PC-3 (cell line): ENCODE results near the gene FAM131A. TPM values are rescaled to one million over a fixed set of nuclear protein-coding genes. Genes with fewer than 3 reads are reported as not detected.

Experiments
- ATAC-seq: fragments of 200-7000 bp; cut with Tn5 transposase; 2 replicates; pipeline ENCODE4 v1.9.1; 2020; ENCODE audit warnings: mild to moderate bottlenecking, moderate library complexity
- BruUV-seq: library from RNA; stranded (reverse); fragments of 400-500 nt; replicated peaks from 2 replicates; lab custom pipeline; 2021; lab: Mats Ljungman, UMichigan
- CTCF ChIA-PET: fragments of 300-600 bp; sonication (Branson Sonifier 250); formaldehyde crosslinking; loops from one replicate; lab custom pipeline; 2022; ENCODE audit warnings: antibody characterized with exemption; lab: Charles Lee
- POLR2A ChIA-PET: fragments of 300-600 bp; sonication (Branson Sonifier 250); formaldehyde crosslinking; loops from one replicate; lab custom pipeline; 2022; ENCODE audit warnings: antibody characterized with exemption; ENCODE audit not compliant: unreplicated experiment; lab: Charles Lee
- DNase-seq: peaks from one replicate; pipeline ENCODE4 v3.0.0-alpha.2; 2015
- H2AFZ ChIP-seq: fragments of 300-600 bp; sonication (generic); 2 replicates; pipeline ENCODE4 v1.6.0; 2016; ENCODE audit warnings: antibody characterized with exemption, low read length
- H3F3A ChIP-seq: fragments of 300-600 bp; sonication (generic); one replicate; pipeline ENCODE4 v1.6.0; 2017; ENCODE audit warnings: antibody characterized with exemption, low read length, control low read depth, mild to moderate bottlenecking; ENCODE audit not compliant: unreplicated experiment
- H3K27ac ChIP-seq: fragments of 300-600 bp; sonication (generic); 2 replicates; pipeline ENCODE4 v1.5.1; 2016; ENCODE audit warnings: mild to moderate bottlenecking, low read length
- H3K27me3 ChIP-seq: fragments of 300-600 bp; sonication (generic); 2 replicates; pipeline ENCODE4 v1.6.1; 2016; ENCODE audit warnings: low read length, mixed read lengths
- H3K36me3 ChIP-seq: fragments of 300-600 bp; sonication (generic); 2 replicates; pipeline ENCODE4 v1.6.1; 2016; ENCODE audit warnings: low read depth, mixed run types, low read length, mixed read lengths
- H3K4me1 ChIP-seq: fragments of 300-600 bp; sonication (generic); 2 replicates; pipeline ENCODE4 v1.5.1; 2016; ENCODE audit warnings: low read length; ENCODE audit not compliant: insufficient read depth
- H3K4me2 ChIP-seq: fragments of 300-600 bp; sonication (generic); 2 replicates; pipeline ENCODE4 v1.6.0; 2016; ENCODE audit warnings: low read length
- H3K4me3 ChIP-seq: fragments of 300-600 bp; sonication (generic); 2 replicates; pipeline ENCODE4 v1.5.1; 2016; ENCODE audit warnings: mild to moderate bottlenecking, low read length, mixed read lengths
- H3K79me2 ChIP-seq: fragments of 300-600 bp; sonication (generic); 2 replicates; pipeline ENCODE4 v1.6.1; 2017; ENCODE audit warnings: low read length, mixed read lengths
- H3K9ac ChIP-seq: fragments of 300-600 bp; sonication (generic); 2 replicates; pipeline ENCODE4 v1.6.0; 2016; ENCODE audit warnings: mild to moderate bottlenecking, low read length
- H3K9me2 ChIP-seq: fragments of 300-600 bp; sonication (generic); replicated peaks from 2 replicates; pipeline ENCODE4 v1.6.1; 2016; ENCODE audit warnings: mixed run types, low read length, mixed read lengths
- H3K9me3 ChIP-seq: fragments of 300-600 bp; sonication (generic); 2 replicates; pipeline ENCODE4 v1.6.1; 2016; ENCODE audit warnings: low read length, mixed read lengths
- H4K20me1 ChIP-seq: fragments of 300-600 bp; sonication (generic); 2 replicates; pipeline ENCODE4 v1.6.1; 2016; ENCODE audit warnings: low read length, mixed read lengths
- CTCF ChIP-seq: fragments of 300-600 bp; sonication (generic); conservative IDR thresholded peaks from 2 replicates; pipeline ENCODE4 v1.5.1; 2017; ENCODE audit warnings: antibody characterized with exemption, low read depth, mild to moderate bottlenecking, low read length
- EZH2 ChIP-seq: fragments of 300-600 bp; sonication (generic); IDR thresholded peaks from one replicate; pipeline ENCODE4 v1.6.1; 2017; ENCODE audit warnings: antibody characterized with exemption, mild to moderate bottlenecking, low read length; ENCODE audit not compliant: unreplicated experiment
- EZH2phosphoT487 ChIP-seq: fragments of 300-600 bp; sonication (generic); IDR thresholded peaks from 2 replicates; pipeline ENCODE4 v1.6.1; 2018; ENCODE audit warnings: mild to moderate bottlenecking, antibody characterized with exemption, low read length, borderline replicate concordance
- intact Hi-C: fragments of 100-400 bp; cut with micrococcal nuclease; formaldehyde crosslinking; loops from 2 replicates; pipeline ENCODE4 v1.9.0; 2023
- total RNA-seq: library from RNA; depleted of rRNA; stranded (reverse); fragments of >200 nt; gene quantifications from 2 replicates; pipeline ENCODE4 v1.2.3, GENCODE V29; 2014

The FAM131A gene
- total RNA-seq, 1 experiment from 2014 or later, result 21.9 TPM

GRCh38 chr3:184371570-184372018 lies 34.2 kb downstream of the FAM131A start:
- peak; percentile 94 for ATAC-seq
- Histone ChIP-seq H2AFZ (no peak overlapping the region), H3K9me2 (no peaks in the 10 kb centered on the region), H3K79me2 (no peaks in the 10 kb centered on the region), H3K4me1 (peaks cover 4% of the 10 kb centered on the region; the same call in 1 of the 2 replicates), H3F3A (no peaks in the 10 kb centered on the region), H3K4me2 (no peak overlapping the region), H4K20me1 (0 out of 2 replicates have a peak, but pooled peaks cover 13% of the 10 kb centered on the region), H3K9ac (no peak overlapping the region), H3K27ac (no peak overlapping the region), H3K9me3 (no peaks in the 10 kb centered on the region), H3K4me3 (no peak overlapping the region), H3K36me3 (peaks cover 17% of the 10 kb centered on the region), H3K27me3 (peaks cover 18% of the 10 kb centered on the region)
- ChIA-PET POLR2A (no interaction called here), CTCF (interaction anchor here (0.5 to 2.7 kb wide), 27 partner anchors 10 to 886 kb away, joined by 3 to 24 read pairs (median 4); partner anchors contain the start of genes CLCN2 and POLR2H)
- DNase-seq, result peak; percentile 92
- TF ChIP-seq EZH2 (no peak), CTCF (peak; percentile 97)
- intact Hi-C loops, result loop anchor here (1.0 to 10.0 kb wide), 5 partner anchors 45 to 433 kb away; no protein-coding TSS in a partner anchor
- BruUV-seq, result no TSS peak

GRCh38 chr3:184372296-184372821 lies 35.0 kb downstream of the FAM131A start:
- Histone ChIP-seq H3K9me3 (no peaks in the 10 kb centered on the region), H3K79me2 (no peaks in the 10 kb centered on the region), H2AFZ (no peak overlapping the region), H3F3A (no peaks in the 10 kb centered on the region), H3K4me1 (peaks cover 4% of the 10 kb centered on the region; the same call in 1 of the 2 replicates), H3K9me2 (no peaks in the 10 kb centered on the region), H4K20me1 (0 out of 2 replicates have a peak, but pooled peaks cover 13% of the 10 kb centered on the region), H3K4me3 (no peak overlapping the region), H3K9ac (no peak overlapping the region), H3K27ac (no peak overlapping the region), H3K27me3 (peaks cover 25% of the 10 kb centered on the region), H3K4me2 (no peak overlapping the region), H3K36me3 (peaks cover 13% of the 10 kb centered on the region)
- no TSS peak for BruUV-seq
- ChIA-PET CTCF (interaction anchor here (1.1 to 2.7 kb wide), 7 partner anchors 37 to 184 kb away, joined by 3 to 24 read pairs (median 6); no protein-coding TSS in a partner anchor), POLR2A (no interaction called here)
- DNase-seq (no peak), ATAC-seq (no peak)
- intact Hi-C loops, result loop anchor here (10.0 kb wide), 1 partner anchor 432 kb away; no protein-coding TSS in a partner anchor
- TF ChIP-seq EZH2phosphoT487 (no peak), CTCF (no peak), EZH2 (no peak)

- no peak overlapping the region for H3K4me3 ChIP-seq
- no peak overlapping the region for H2AFZ ChIP-seq
- no peak overlapping the region for H3K4me2 ChIP-seq
- DNase-seq (no peak), ATAC-seq (no peak)
- H3K9ac ChIP-seq, result no peak overlapping the region
- intact Hi-C loops, result loop anchor here (10.0 kb wide), 1 partner anchor 432 kb away; no protein-coding TSS in a partner anchor
- peaks cover 4% of the 10 kb centered on the region; the same call in 1 of the 2 replicates for H3K4me1 ChIP-seq
- CTCF ChIA-PET, result interaction anchor here (1.8 to 2.7 kb wide), 2 partner anchors 96 to 141 kb away, joined by 19 to 24 read pairs; no protein-coding TSS in a partner anchor
- peaks cover 31% of the 10 kb centered on the region for H3K27me3 ChIP-seq
- H3K9me2 ChIP-seq, result no peaks in the 10 kb centered on the region
- no peaks in the 10 kb centered on the region for H3K9me3 ChIP-seq
- H3K27ac ChIP-seq, result no peak overlapping the region
- 0 out of 2 replicates have a peak, but pooled peaks cover 11% of the 10 kb centered on the region for H4K20me1 ChIP-seq
- POLR2A ChIA-PET, result no interaction called here
- TF ChIP-seq EZH2, result no peak
- H3F3A ChIP-seq, result no peaks in the 10 kb centered on the region
- no peaks in the 10 kb centered on the region for H3K79me2 ChIP-seq
- BruUV-seq, result no TSS peak
- H3K36me3 ChIP-seq, result peaks cover 10% of the 10 kb centered on the region
Observed at GRCh38 chr3:184372911-184373310, 35.5 kb downstream of the FAM131A start.
